K562 (cell line): ENCODE measurements around the gene MTOR.

Experiments used
- CBX3 ChIP-seq, 2 experiments: IDR thresholded peaks; 1 replicate in 1 of 2; 2 replicates in 1 of 2; pipeline ENCODE4 v1.6.1; 2012; ENCODE audit warnings: inconsistent platforms in 2 of 2, low read length in 2 of 2, borderline replicate concordance in 1 of 2, control low read depth in 1 of 2
- CREM ChIP-seq: IDR thresholded peaks from 2 replicates; pipeline ENCODE4 v1.6.1; 2014; ENCODE audit warnings: antibody characterized with exemption, low read depth
- CTCF ChIP-seq, 3 experiments: IDR thresholded peaks in 2 of 3; conservative IDR thresholded peaks in 1 of 3; 2 replicates each; pipeline ENCODE4 v1.5.1; 2011 to 2012; ENCODE audit warnings: low read length in 3 of 3, mild to moderate bottlenecking in 3 of 3, control low read depth in 2 of 3, improper control_type of control experiment in 1 of 3, inconsistent platforms in 1 of 3, low read depth in 1 of 3, mixed read lengths in 1 of 3, moderate library complexity in 1 of 3; ENCODE audit not compliant: insufficient read depth in 2 of 3
- ELK3 ChIP-seq: fragments of 450-650 bp; formaldehyde crosslinking; IDR thresholded peaks from 2 replicates; pipeline ENCODE4 v1.4.0; 2020; ENCODE audit warnings: mild to moderate bottlenecking
- NFYB ChIP-seq: IDR thresholded peaks from 2 replicates; pipeline ENCODE4 v1.6.1; 2011; ENCODE audit warnings: mild to moderate bottlenecking, moderate library complexity; ENCODE audit not compliant: insufficient read length; ENCODE audit errors: extremely low read depth
- XRCC5 ChIP-seq: fragments of 200-400 bp; formaldehyde crosslinking; IDR thresholded peaks from 2 replicates; pipeline ENCODE4 v1.6.1; 2017; ENCODE audit warnings: low read depth, mild to moderate bottlenecking, low read length
- ZNF695 ChIP-seq: fragments of 450-650 bp; formaldehyde crosslinking; IDR thresholded peaks from 2 replicates; pipeline ENCODE4 v1.4.0; 2020; ENCODE audit warnings: mild to moderate bottlenecking, moderate library complexity

GRCh38 chr1:11156963-11157362 is 105.4 kb downstream of the MTOR start:
- no peak for TF ChIP-seq NFYB
- TF ChIP-seq ZNF695 (CRISPR knock-in tag), result no peak
- no peak for TF ChIP-seq CTCF (IDR thresholded peaks at IDR 0.05 in 2 of 3, conservative IDR thresholded peaks at IDR 0.05 in 1 of 3; ENCODE audit: insufficient read depth in 2 of 3, low read depth in 1 of 3, low read length in 3 of 3)
- TF ChIP-seq CBX3 (IDR thresholded peaks at IDR 0.05; ENCODE audit: borderline replicate concordance in 1 of 2, low read length in 2 of 2), result no peak
- TF ChIP-seq XRCC5, result no peak
- TF ChIP-seq CREM, result no peak
- TF ChIP-seq ELK3 (CRISPR knock-in tag), result no peak
